Measurements from ENCODE around the gene ENAH.

ENAH gene

GRCh38 chr1:225601902-225602589, 50.9 kb downstream of the ENAH start:
- DNase-seq, result no peak

GRCh38 chr1:225598847-225599246, 54.1 kb downstream of the ENAH start:
- no peak for DNase-seq

- no peak for DNase-seq
These were observed 54.9 kb downstream of the ENAH start for GRCh38 chr1:225597926-225598575.

GRCh38 chr1:225596736-225597135, 56.2 kb downstream of the ENAH start:
- no peak for DNase-seq

- DNase-seq, result no peak
These were observed 56.9 kb downstream of the ENAH start for GRCh38 chr1:225595974-225596551.

- no peak for DNase-seq
These were observed 57.5 kb downstream of the ENAH start for GRCh38 chr1:225595452-225595851.

GRCh38 chr1:225593414-225593813, 59.5 kb downstream of the ENAH start:
- DNase-seq, result no peak

- no peak for DNase-seq
These were observed 60.4 kb downstream of the ENAH start for GRCh38 chr1:225592362-225593025.

DNA sequence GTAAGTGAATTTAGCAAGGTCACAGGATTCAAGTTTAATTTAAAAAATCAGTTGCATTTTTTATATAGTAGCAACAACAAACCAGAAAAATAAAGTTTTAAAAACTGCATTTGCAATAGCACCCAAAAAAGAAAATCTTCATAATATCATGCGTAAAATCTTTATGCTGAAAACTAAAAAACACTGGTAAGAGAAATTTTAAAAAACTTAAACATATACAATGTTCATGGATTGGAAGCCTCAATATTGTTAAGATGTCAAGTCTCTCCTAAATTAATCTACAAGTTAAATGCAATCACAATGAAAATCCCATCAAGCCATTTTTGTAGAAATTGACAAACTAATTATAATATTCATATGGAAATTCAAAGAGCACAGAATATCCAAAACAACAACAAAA, 65.6 kb downstream of the ENAH start:
- no peak for DNase-seq

- no peak for DNase-seq
These were observed 71.7 kb downstream of the ENAH start for GRCh38 chr1:225581186-225581585.

DNA sequence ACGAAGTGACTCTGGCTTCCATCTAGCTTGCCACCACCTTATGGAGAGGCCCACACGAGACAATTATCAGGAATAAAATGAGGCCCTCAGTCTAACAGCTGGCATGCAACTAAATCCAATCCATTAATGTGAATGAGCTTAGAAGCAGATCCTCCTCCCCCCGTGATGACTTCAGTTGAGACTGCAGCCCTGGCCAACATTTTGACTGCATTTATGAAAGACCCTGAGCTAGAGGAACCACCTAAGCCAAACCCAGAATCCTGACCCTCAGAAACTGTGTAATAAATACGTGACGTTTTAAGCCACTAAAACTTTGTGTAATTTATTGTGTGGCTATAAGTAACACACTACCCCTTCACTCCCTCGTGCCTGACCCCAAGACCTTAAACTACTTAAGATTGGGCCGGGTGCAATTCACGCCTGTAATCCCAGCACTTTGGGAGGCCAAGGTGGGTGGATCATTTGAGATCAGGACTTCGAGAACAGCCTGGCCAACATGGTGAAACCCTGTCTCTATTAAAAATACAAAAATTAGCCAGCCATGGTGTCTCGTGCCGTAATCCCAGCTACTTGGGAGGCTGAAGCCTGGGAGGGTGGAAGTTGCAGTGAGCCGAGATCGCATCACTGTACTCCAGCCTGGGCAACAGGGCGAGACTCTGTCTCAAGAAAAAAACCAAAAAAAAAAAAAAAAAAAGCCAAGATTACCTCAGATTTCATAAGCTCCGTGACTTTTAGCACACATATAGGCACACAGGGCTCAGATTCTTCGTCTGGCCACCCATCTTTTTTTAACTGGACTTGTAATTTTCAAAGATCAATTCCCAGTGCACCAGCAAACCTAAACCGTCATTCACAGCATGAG, 72.5 kb downstream of the ENAH start:
- DNase-seq, result no peak

GRCh38 chr1:225578251-225578977, 74.5 kb downstream of the ENAH start:
- no peak for DNase-seq

DNA sequence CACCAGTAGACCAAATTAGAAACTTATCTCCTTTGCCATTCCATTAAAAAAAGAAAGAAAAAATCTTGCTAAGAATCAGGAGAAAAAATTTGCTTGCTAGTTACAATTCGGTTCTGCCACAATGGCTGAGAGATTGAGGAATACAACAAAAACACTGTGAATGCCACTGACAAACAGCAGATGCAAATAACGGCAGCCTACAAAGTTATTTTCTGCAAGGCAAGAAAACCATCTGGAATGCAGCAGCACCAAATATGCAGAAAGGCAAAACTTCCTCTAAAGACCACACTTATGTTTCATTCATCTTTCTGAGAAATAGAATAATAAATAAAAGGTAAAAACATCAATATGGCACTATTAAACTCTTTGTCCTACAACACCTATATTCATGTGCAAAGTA, 75.7 kb downstream of the ENAH start:
- no peak for DNase-seq

GRCh38 chr1:225573216-225573615, 79.7 kb downstream of the ENAH start:
- no peak for DNase-seq

GRCh38 chr1:225572422-225572821, 80.5 kb downstream of the ENAH start:
- no peak for DNase-seq

DNA sequence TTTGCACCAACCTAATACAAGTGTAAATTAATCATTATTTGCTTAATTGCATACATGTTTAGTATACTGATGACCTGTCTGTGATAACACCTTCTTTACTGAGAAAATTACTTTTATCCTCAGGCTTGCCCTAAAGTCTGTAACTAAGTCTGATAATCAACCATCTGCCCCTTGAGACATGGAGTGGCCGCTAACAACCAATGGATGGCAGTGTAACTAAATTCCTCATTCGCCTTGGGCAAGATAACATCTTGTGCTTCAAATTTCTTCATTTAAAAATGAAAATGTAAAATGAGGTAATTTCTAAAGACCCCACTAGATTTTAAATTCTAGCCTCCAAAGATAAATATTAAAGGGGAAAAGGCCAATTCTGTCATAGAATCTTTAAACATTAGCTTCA, 85.1 kb downstream of the ENAH start:
- no peak for DNase-seq

DNA sequence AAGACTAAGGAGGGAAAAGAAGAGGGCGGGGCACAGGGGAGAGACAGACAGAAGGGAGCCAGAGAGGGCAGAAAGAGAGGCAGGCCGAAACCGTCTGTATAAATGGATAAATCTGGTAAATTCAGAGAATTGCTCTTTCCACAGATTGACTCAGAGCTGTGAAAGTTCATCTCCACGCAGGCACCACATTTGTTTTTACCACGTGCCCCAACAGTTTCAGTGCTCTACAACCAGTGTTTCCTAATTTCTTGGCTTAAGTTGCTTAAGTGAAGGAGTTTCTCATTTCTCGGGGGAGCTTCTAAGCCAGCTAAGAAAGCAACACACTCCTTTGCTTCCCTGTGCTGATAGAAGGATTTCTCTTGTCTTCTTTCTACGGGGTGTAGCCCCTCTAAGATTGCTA, 87.1 kb downstream of the ENAH start:
- DNase-seq, result no peak

DNA sequence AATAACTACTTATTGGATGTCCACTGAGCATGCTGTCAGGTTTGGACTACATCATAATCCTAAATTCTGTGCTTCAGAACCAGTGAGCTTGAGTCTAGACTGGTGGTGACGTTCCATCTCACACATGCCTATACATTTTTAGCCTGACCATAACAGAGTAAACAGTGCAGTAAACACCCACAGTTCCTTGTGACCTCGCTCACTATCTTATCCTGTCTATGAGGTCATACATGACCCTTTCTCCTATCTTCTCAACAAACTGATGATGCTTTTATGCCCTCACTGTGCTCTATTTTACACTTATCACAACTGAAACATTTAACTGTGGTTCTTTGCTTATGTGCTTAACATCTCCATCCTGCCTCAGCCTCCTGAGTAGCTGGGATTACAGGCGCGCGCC, 91.2 kb downstream of the ENAH start:
- no peak for DNase-seq

- no peak for DNase-seq
These were observed 93.0 kb downstream of the ENAH start for GRCh38 chr1:225559902-225560301.

- DNase-seq, result no peak
These were observed 93.6 kb downstream of the ENAH start for GRCh38 chr1:225559326-225559725.

DNA sequence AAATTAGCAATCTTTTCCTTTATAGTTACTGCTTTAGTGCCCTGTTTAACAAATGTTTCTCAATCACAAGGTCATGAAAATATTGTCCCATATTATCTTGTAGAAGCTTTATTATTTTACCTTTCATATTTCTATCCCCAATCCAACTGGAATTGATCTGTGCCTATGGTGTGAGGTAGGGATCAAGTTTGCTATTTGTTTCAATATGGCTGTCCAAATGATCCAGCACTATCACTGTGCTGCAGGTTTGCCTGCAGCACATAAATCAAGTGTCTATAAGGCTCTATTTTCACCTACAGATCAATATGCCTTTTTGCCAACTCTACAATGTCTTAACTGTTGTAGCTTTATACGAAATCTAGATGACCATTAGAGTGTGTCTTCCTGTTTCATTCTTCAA, 96.2 kb downstream of the ENAH start:
- DNase-seq, result no peak

- DNase-seq, result no peak
These were observed 97.1 kb downstream of the ENAH start for GRCh38 chr1:225555821-225556220.
